Muscle of leg (tissue), 11 donors: ENCODE results near the gene ASAP3. TPM values are rescaled to one million over a fixed set of nuclear protein-coding genes. Genes with fewer than 3 reads are reported as not detected.

Experiments used
- DNase-seq: peaks from one replicate; pipeline ENCODE4 v3.0.0; 2013
- H3K27ac ChIP-seq: one replicate; pipeline ENCODE4 v1.5.1; 2013; ENCODE audit warnings: mild to moderate bottlenecking, low read length, control low read depth
- H3K27me3 ChIP-seq: one replicate; pipeline ENCODE4 v1.6.1; 2013; ENCODE audit warnings: low read length; ENCODE audit not compliant: control insufficient read depth, insufficient read depth
- H3K36me3 ChIP-seq: one replicate; pipeline ENCODE4 v1.6.1; 2013; ENCODE audit warnings: low read length; ENCODE audit not compliant: control insufficient read depth, insufficient read depth
- H3K4me1 ChIP-seq: one replicate; pipeline ENCODE4 v1.6.1; 2013; ENCODE audit warnings: low read length; ENCODE audit not compliant: control insufficient read depth, insufficient read depth
- H3K4me3 ChIP-seq: one replicate; pipeline ENCODE4 v1.5.1; 2013; ENCODE audit warnings: low read length, control low read depth
- H3K9me3 ChIP-seq: replicated peaks from 2 replicates; pipeline ENCODE4 v1.6.1; 2013; ENCODE audit warnings: low read depth, low read length; ENCODE audit not compliant: control insufficient read depth
- WGBS: methylation state at CpG from one replicate; pipeline ENCODE4 v1.1.5; 2013; ENCODE audit warnings: missing lambda C conversion rate; ENCODE audit not compliant: insufficient coverage; 5-methylcytosine and 5-hydroxymethylcytosine counted together
- polyA plus RNA-seq, 8 donors: library from polyadenylated mRNA; unstranded; fragments of 120-200 nt; gene quantifications; one replicate each; pipeline versions ENCODE4 v1.2.1 to v1.2.3, GENCODE V29; 2013; ENCODE audit warnings: inconsistent platforms in 1 of 8, low replicate concordance in 1 of 8; ENCODE audit not compliant: insufficient read length in 8 of 8, insufficient read depth in 1 of 8
- total RNA-seq: library from RNA; stranded (reverse); fragments of 120-200 nt; gene quantifications from one replicate; pipeline ENCODE4 v1.2.4, GENCODE V29; 2013

The ASAP3 gene
- total and polyA plus RNA-seq, 9 donors = 47.6 to 66.3 (median 54.1) TPM

GRCh38 chr1:23528250-23528978 lies 44.4 kb upstream of the ASAP3 start:
- Histone ChIP-seq H3K4me3 (no peak overlapping the region), H3K27me3 (no peaks in the 10 kb centered on the region), H3K27ac (peak overlapping the region; percentile 95), H3K4me1 (peaks cover 77% of the 10 kb centered on the region), H3K9me3 (no peaks in the 10 kb centered on the region), H3K36me3 (peaks cover 3% of the 10 kb centered on the region)
- peak; percentile 92 for DNase-seq
- 18% methylated on average over 9 of the region's 9 CpGs for WGBS

GRCh38 chr1:23527900-23528249 lies 43.9 kb upstream of the ASAP3 start:
- Histone ChIP-seq H3K27ac (peak overlapping the region; percentile 95), H3K4me1 (peaks cover 77% of the 10 kb centered on the region), H3K36me3 (peaks cover 3% of the 10 kb centered on the region), H3K9me3 (no peaks in the 10 kb centered on the region), H3K4me3 (no peak overlapping the region), H3K27me3 (no peaks in the 10 kb centered on the region)
- no peak for DNase-seq
- WGBS = 75% methylated on average over 4 of the region's 6 CpGs

DNA sequence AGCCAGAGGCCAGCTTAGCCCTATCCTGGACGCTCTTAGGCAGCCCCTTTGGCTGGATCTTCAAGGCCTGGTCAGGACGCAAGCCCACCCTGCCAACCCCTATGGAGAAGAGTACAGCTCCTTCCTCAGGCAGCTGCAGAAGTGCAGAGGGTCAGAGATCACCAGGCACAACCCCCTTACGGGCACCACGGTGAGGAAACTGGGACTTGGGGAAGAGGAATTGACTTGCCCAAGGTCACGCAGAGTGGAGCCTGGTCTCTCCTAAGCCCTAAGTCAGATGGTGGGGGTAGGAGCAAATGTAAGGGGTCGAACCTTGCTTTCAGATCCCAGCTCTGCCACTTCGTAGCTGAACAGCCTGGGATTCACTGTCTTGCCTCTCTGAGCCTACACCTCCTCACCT lies 43.4 kb upstream of the ASAP3 start:
- WGBS = 90% methylated on average over 5 of the region's 7 CpGs

DNA sequence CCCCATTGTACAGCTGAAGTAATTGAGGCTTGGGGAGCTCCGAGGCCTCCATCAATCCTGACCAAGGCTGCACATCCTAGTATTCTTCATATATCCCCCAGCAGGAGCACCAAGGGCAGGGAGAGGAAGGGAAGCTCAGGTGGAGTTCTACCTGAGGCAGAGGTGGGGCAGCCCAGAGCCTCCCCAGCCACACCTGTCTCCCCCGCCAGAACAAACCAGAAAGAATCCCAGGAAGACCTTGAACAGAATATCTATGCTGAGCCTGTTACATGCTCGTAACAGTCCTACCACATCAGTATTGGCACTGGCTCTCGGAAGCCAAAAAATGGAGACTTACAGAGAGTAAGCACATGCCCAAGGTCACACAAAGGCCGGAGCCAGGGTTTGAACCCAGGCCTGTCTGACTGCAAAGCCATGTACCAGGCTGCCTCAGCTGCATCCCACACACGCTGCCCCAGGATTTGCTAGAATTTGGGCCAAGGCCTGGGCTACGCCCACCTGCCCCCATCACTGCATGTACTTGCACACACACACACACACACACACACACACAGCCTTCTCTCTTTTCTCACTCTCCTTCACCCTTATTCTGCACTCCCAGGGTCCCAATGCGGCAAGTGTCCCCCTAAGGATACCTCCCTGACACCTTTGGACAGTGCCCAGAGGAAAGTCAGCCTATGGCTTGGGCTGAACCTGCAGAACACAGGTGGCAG lies 42.5 kb upstream of the ASAP3 start:
- Histone ChIP-seq H3K36me3 (peaks cover 5% of the 10 kb centered on the region), H3K27me3 (no peaks in the 10 kb centered on the region), H3K4me1 (peaks cover 73% of the 10 kb centered on the region), H3K9me3 (no peaks in the 10 kb centered on the region), H3K4me3 (no peak overlapping the region), H3K27ac (peak overlapping the region; percentile 77)
- WGBS = 79% methylated on average over 5 of the region's 8 CpGs
- no peak for DNase-seq

More for the DNA sequence above, 43.4 kb upstream of the ASAP3 start:
- Histone ChIP-seq H3K4me1 (peaks cover 77% of the 10 kb centered on the region), H3K36me3 (peaks cover 3% of the 10 kb centered on the region), H3K4me3 (no peak overlapping the region), H3K27me3 (no peaks in the 10 kb centered on the region), H3K9me3 (no peaks in the 10 kb centered on the region), H3K27ac (peak overlapping the region; percentile 95)
- no peak for DNase-seq

DNA sequence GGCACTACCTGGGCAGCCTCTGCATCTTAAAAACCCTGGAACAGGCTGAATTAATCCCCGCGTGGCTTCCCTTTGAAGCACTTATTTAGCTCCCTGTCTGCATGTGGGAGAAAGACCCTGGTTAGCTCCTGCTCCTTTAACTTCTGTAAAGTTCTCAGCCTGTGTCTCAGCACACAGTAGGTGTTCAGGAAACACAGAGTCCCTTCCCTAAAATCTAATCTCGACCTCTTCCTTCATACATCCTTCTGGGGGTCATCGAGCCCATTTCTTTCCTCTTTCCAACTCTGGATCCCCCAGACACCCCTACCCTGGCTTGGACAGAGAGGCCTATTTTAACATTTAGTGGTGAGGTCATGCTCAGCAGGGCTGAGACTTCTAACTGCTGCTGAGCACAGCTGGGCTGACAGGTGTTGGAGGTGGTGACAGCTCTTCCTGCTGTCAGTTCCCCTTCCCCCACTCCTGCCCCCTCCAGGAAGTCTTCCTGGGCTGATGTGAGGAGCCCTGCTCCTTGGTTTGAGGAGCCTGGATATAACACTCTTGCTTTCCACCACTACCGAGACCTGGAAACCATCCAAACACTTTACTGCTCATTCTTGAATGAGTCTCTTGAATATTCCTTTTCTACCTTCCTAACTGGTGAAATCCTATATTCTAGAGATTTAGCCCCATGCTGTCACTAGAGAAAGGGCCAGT lies 41.7 kb upstream of the ASAP3 start:
- Histone ChIP-seq H3K9me3 (no peaks in the 10 kb centered on the region), H3K4me3 (no peak overlapping the region), H3K4me1 (peaks cover 66% of the 10 kb centered on the region), H3K36me3 (peaks cover 13% of the 10 kb centered on the region), H3K27me3 (no peaks in the 10 kb centered on the region), H3K27ac (peak overlapping the region; percentile 77)
- peak; percentile 44 for DNase-seq
- WGBS = 49% methylated on average over 4 of the region's 5 CpGs

- H3K4me3 ChIP-seq = no peak overlapping the region
- no peaks in the 10 kb centered on the region for H3K27me3 ChIP-seq
- peaks cover 14% of the 10 kb centered on the region for H3K36me3 ChIP-seq
- peak overlapping the region; percentile 77 for H3K27ac ChIP-seq
- no peaks in the 10 kb centered on the region for H3K9me3 ChIP-seq
- WGBS = 41% methylated on average over 5 of the region's 9 CpGs
- H3K4me1 ChIP-seq = peaks cover 58% of the 10 kb centered on the region
- DNase-seq = peak; percentile 77
Observed at GRCh38 chr1:23524716-23525401, 40.9 kb upstream of the ASAP3 start.

- peak overlapping the region; percentile 77 for H3K27ac ChIP-seq
- no CpG with 5 or more reads among the region's 3 CpGs for WGBS
- no peak for DNase-seq
- peaks cover 14% of the 10 kb centered on the region for H3K36me3 ChIP-seq
- peaks cover 51% of the 10 kb centered on the region for H3K4me1 ChIP-seq
- H3K4me3 ChIP-seq = no peak overlapping the region
- no peaks in the 10 kb centered on the region for H3K27me3 ChIP-seq
- H3K9me3 ChIP-seq = no peaks in the 10 kb centered on the region
Observed at GRCh38 chr1:23524163-23524562, 40.2 kb upstream of the ASAP3 start.

- Histone ChIP-seq H3K9me3 (no peaks in the 10 kb centered on the region), H3K27me3 (no peaks in the 10 kb centered on the region), H3K4me1 (peaks cover 33% of the 10 kb centered on the region), H3K36me3 (peaks cover 21% of the 10 kb centered on the region), H3K4me3 (no peak overlapping the region), H3K27ac (no peak overlapping the region)
- DNase-seq = no peak
- WGBS = 91% methylated on average over 6 of the region's 7 CpGs
Observed at GRCh38 chr1:23522244-23522982, 38.4 kb upstream of the ASAP3 start.

- no peaks in the 10 kb centered on the region for H3K9me3 ChIP-seq
- DNase-seq = no peak
- no peak overlapping the region for H3K27ac ChIP-seq
- 89% methylated on average over 15 of the region's 16 CpGs for WGBS
- peaks cover 24% of the 10 kb centered on the region for H3K36me3 ChIP-seq
- no peaks in the 10 kb centered on the region for H3K27me3 ChIP-seq
- no peak overlapping the region for H3K4me3 ChIP-seq
- H3K4me1 ChIP-seq = peaks cover 25% of the 10 kb centered on the region
Observed at GRCh38 chr1:23521588-23521987, 37.6 kb upstream of the ASAP3 start.
